ENCODE measurements around the gene NR5A1.

GRCh38 chr9:124490004-124490403 lies 17.2 kb downstream of the NR5A1 start:
- no peak for TF ChIP-seq CTCF (IDR thresholded peaks at IDR 0.05)
- no peak for TF ChIP-seq POLR2A (IDR thresholded peaks at IDR 0.05)

All from heart left ventricle (tissue), 13 donors.